ENCODE data around the gene RBM4B.

GRCh38 chr11:66710384-66710930, 32.8 kb upstream of the RBM4B start:
- TF ChIP-seq CTCF (IDR thresholded peaks at IDR 0.05) (no peak), POLR2AphosphoS5 (IDR thresholded peaks at IDR 0.05) (no peak)

All from stomach (tissue), 4 donors.